Urinary bladder (tissue), 4 donors: Measurements from ENCODE around the gene RNF182. TPM values are rescaled to one million over a fixed set of nuclear protein-coding genes. Genes with fewer than 3 reads are reported as not detected.

Source experiments
- DNase-seq: peaks from one replicate; pipeline ENCODE4 v3.0.0-alpha.2; 2015; ENCODE audit errors: extremely low spot score
- H3K27ac ChIP-seq: one replicate; pipeline ENCODE4 v1.5.1; 2013; ENCODE audit warnings: low read depth, mild to moderate bottlenecking, moderate library complexity
- H3K36me3 ChIP-seq: one replicate; pipeline ENCODE4 v1.6.1; 2013; ENCODE audit warnings: mild to moderate bottlenecking, moderate library complexity; ENCODE audit not compliant: insufficient read depth
- H3K4me1 ChIP-seq: one replicate; pipeline ENCODE4 v1.6.1; 2013; ENCODE audit warnings: mild to moderate bottlenecking, moderate library complexity; ENCODE audit not compliant: insufficient read depth
- H3K4me3 ChIP-seq: one replicate; pipeline ENCODE4 v1.5.1; 2013; ENCODE audit warnings: low read depth, low read length
- WGBS: extraction: QIAGEN DNeasy Blood & Tissue Kit; methylation state at CpG from one replicate; pipeline ENCODE4 v1.1.7; 2013; 5-methylcytosine and 5-hydroxymethylcytosine counted together
- polyA plus RNA-seq: library from polyadenylated mRNA; stranded (reverse); fragments of 200-250 nt; gene quantifications from one replicate; pipeline ENCODE4 v1.2.3, GENCODE V29; 2013
- total RNA-seq: library from RNA; depleted of rRNA; stranded (reverse); fragments of >200 nt; gene quantifications from one replicate; pipeline ENCODE4 v1.2.3, GENCODE V29; 2014
- donor health status: healthy with polysubstance abuse.
- donor health status: healthy.

The RNF182 gene
- total and polyA plus RNA-seq, 2 donors = 0.19 to 0.90 TPM

DNA sequence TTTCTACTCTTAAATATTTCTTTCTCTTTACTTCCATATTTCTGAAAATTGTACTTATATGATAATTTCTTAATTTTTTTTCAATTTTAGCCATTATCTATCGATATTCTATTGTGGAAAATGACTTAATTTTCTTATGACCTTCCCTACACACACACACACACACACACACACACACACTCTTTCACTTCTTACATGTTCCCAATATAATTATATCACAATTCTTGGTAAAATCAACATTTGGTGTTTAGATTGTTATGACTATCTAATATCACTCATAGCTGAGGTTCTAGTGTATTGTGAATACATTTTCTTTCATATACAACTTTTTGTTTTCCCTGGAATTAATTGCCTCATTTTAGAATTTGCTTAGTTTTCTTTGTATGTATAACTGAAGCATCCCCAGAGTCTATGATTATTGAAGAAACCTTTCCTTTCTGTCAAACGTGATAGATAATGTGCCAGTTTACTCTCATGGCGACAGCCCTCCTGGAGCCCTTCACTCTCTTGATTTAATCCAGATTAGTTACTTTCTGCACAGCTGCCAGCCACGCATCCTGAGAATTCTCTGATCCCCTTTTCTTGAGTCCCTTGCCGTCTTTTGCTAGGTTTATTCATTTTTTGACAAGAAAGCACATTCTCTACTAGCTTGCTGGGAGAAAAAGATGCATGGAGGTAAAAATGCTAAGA, 63.4 kb downstream of the RNF182 start:
- Histone ChIP-seq H3K36me3 (no peaks in the 10 kb centered on the region), H3K27ac (no peak overlapping the region), H3K4me3 (no peak overlapping the region), H3K4me1 (no peaks in the 10 kb centered on the region)
- 66% methylated on average over 5 of the region's 5 CpGs for WGBS
- DNase-seq = no peak

DNA sequence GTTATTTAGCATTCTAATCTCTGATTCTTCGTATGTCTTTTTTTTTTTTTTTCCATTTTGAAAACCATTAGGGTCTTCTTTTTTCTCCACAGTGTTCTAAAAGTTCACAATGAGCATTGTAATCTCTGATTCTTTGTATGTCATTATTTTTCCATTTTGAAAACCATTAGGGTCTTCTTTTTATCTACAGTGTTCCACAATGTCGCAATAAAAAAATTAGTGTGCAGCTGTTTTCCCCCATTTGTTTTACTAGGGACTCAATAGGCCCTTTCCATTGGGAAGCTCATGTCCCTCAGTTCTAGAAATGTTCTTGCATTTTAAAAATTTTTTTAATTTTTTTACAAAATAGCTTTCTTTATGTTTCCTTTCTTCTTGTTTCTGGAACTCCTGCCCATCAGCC, 64.2 kb downstream of the RNF182 start:
- DNase-seq = no peak
- H3K36me3 ChIP-seq = no peaks in the 10 kb centered on the region
- no peak overlapping the region for H3K4me3 ChIP-seq
- H3K4me1 ChIP-seq = no peaks in the 10 kb centered on the region
- 85% methylated on average over 2 of the region's 2 CpGs for WGBS
- no peak overlapping the region for H3K27ac ChIP-seq

DNA sequence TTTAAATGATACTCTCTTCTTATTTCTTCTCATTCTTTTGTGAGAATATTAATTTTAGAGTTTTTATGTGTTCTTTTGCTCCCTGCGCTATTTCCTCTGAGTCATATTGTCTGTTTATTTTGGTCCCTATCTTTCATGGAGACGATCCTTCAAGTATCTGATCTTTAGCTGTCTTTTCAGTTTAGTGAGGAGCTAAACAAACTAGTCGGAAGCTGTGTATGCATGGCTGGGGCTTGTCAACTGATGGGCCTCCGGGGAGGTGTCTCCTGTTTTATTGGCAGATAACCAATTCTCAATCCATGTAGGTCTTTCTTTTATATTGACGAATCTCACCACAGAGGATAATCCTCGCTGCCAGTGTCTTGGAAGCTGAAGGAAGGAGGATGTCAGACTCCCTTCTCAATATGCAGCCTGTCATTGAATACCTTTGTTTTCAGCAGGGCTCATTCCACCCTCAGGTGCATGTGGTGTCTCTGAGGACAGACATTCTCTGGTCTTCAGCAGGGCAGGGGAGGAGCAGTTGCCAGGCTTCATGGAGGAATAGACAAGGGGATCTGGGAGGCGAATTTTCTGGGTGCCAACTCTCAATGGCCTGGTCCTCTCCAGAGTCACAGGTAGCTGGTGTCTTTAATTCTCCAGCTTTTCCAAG, 64.9 kb downstream of the RNF182 start:
- H3K4me1 ChIP-seq = no peaks in the 10 kb centered on the region
- 43% methylated on average over 7 of the region's 7 CpGs for WGBS
- no peak for DNase-seq
- no peaks in the 10 kb centered on the region for H3K36me3 ChIP-seq
- H3K4me3 ChIP-seq = no peak overlapping the region
- H3K27ac ChIP-seq = no peak overlapping the region

DNA sequence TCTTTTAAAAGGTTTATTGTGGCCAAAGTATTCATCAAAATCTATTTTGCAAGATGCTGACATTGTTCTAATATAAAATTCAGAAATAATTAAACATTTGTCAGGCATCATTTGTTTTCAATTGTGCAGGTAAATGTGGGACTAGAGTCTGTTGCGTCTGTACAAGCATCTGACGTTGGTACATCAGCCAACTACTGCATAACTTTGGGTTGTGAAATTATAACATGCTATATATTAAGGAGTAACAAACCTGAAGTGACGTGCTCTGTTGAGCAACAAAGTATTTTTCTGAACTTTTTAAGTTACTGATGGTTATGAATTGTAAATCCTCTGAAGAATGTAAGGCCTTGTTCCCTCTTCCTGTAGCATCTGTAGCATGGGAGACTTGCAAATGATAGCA, 66.0 kb downstream of the RNF182 start:
- no peaks in the 10 kb centered on the region for H3K4me1 ChIP-seq
- 68% methylated on average over 3 of the region's 3 CpGs for WGBS
- H3K4me3 ChIP-seq = no peak overlapping the region
- no peak for DNase-seq
- H3K36me3 ChIP-seq = no peaks in the 10 kb centered on the region
- H3K27ac ChIP-seq = no peak overlapping the region

DNA sequence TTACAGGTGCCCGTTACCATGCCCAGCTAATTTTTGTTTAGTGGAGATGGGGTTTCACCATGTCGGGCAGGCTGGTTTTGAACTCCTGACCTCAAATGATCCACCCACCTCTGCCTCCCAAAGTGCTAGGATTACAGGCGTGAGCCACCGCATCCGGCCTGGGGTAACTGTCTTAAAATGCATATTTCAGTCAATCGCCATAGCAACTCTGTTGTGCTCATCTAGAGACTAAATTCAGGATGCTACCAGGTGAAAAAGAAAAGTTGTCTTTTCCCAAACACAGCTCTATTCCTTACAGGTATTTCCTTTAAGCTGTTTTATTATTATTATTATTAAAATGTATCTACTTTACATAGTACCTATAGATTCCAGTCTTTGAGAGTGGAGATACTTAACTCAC, 66.6 kb downstream of the RNF182 start:
- H3K4me3 ChIP-seq = no peak overlapping the region
- no peaks in the 10 kb centered on the region for H3K36me3 ChIP-seq
- no peaks in the 10 kb centered on the region for H3K4me1 ChIP-seq
- DNase-seq = no peak
- no peak overlapping the region for H3K27ac ChIP-seq
- 90% methylated on average over 6 of the region's 6 CpGs for WGBS

DNA sequence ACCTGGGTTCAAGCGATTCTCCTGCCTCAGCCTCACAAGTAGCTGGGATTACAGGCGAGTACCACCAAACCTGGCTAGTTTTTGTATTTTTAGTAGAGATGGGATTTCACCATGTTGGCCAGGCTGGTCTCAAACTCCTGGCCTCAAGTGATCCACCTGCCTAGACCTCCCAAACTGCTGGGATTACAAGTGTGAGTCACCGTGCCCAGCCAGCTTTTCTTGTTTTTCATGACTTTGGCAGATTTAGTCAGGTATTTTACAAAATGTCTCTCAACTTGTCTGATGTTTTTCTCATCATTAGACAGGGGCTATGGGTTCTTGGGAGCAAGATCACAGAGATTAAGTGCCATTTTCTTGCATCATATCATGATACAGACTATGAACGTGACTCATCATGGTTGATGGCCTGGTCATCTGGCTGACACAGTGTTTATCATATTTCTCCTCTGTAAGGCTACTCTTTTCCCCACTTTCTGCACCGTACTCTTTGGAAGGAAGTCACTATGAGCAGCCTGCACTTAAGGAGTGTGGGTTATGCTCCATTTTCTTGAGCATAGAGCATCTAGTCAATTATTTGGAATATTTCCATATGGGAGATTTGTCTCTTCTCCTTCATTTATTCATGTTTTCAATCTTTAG, 67.8 kb downstream of the RNF182 start:
- Histone ChIP-seq H3K4me1 (no peaks in the 10 kb centered on the region), H3K27ac (no peak overlapping the region), H3K4me3 (no peak overlapping the region), H3K36me3 (no peaks in the 10 kb centered on the region)
- no peak for DNase-seq
- 86% methylated on average over 5 of the region's 5 CpGs for WGBS

DNA sequence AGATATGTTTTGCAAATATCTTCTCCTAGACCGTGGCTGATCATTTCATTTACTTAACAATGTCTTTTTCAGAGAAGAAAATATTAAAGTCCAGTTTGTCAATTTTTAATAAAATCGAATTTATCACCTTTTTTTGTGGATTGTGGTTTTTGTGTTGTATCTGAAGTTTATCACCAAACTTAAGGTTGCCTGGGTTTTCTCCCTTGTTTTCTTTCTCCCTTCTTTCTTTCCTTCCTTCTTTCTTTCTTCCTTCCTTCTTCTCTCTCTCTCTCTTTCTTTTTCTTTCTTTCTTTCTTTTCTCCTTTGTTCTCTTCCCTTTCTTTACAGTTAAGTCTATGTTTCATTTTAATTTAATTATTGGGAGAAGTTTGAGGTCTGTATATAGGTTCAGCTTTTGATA, 68.7 kb downstream of the RNF182 start:
- DNase-seq = no peak
- no peaks in the 10 kb centered on the region for H3K36me3 ChIP-seq
- WGBS = 42% methylated on average over 2 of the region's 2 CpGs

DNA sequence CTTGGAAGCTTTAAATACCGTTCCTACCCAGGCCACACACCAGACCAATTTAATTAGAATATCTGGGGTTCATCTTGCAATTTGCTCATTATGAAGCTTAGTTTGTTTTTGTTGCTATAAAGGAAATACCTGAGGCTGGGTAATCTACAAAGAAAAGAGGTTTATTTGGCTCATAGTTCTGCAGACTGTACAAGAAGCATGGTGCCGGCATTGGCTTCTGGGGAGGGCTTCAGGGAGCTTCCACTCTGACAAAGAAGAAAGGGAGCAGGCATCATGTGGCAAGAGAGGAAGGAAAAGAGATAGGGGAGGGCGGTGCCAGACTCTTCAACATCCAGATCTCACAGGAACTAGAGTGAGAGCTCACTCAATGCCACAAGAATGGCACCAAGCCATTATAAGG, 73.6 kb downstream of the RNF182 start:
- Histone ChIP-seq H3K27ac (no peak overlapping the region), H3K4me1 (no peaks in the 10 kb centered on the region), H3K36me3 (no peaks in the 10 kb centered on the region), H3K4me3 (no peak overlapping the region)
- no peak for DNase-seq
- 79% methylated on average over 3 of the region's 3 CpGs for WGBS

More for the DNA sequence above, 68.7 kb downstream of the RNF182 start:
- no peak overlapping the region for H3K4me3 ChIP-seq
- no peaks in the 10 kb centered on the region for H3K4me1 ChIP-seq
- H3K27ac ChIP-seq = no peak overlapping the region

DNA sequence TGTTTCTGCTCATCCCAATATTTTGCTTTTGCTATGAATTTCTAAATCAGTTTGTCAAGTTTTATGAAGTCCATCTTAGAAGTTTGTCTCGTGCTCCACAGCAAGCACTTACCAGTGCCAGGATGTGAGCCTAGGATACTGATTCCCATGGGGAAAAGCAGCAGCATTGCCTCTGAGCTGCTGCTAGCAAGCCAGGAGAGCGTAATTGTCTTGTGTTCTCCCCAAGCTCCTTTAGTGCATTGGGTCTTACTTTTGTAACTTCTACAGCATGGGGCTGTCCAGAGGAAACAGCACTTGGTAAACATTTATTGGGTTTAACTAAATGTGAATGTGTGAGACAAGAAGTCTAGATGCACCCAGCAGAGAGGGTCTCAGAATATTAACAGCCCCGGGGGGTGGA, 76.1 kb downstream of the RNF182 start:
- H3K4me1 ChIP-seq = no peaks in the 10 kb centered on the region
- H3K4me3 ChIP-seq = no peak overlapping the region
- DNase-seq = no peak
- 69% methylated on average over 3 of the region's 3 CpGs for WGBS
- no peak overlapping the region for H3K27ac ChIP-seq
- no peaks in the 10 kb centered on the region for H3K36me3 ChIP-seq

DNA sequence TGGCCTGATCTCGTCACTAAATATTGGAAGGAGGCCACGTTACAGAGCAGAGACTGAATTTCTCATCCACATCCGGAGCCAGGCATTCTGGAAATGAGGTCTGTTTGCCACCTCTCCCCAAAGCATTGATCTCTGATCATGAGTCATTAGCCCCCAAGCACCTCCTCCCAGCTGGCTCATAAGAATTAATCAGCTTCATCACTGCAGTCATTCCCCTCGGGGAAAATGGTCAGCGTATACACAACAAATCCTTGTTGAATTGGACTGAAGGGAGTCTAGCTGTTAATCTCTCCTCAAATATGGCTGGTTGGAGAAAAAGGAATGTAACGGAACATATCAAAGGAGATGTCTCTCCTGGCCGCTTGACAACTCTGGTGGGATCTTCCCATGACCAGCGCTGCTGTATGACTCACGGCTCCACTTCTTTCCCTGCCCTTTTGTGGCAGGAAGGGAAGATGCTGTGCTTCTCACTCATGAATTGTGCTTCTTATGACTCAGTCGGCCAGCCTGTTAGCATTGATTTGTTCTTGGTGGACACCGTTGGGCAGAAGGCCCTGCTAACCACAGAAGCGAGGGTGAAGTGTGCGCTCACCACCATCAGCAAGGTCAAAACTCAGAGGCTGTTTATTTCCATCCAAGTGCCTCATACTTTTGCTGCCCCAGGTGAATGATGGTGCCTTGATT, 76.7 kb downstream of the RNF182 start:
- Histone ChIP-seq H3K4me3 (no peak overlapping the region), H3K36me3 (no peaks in the 10 kb centered on the region), H3K4me1 (no peaks in the 10 kb centered on the region), H3K27ac (no peak overlapping the region)
- DNase-seq = no peak
- 70% methylated on average over 13 of the region's 13 CpGs for WGBS

DNA sequence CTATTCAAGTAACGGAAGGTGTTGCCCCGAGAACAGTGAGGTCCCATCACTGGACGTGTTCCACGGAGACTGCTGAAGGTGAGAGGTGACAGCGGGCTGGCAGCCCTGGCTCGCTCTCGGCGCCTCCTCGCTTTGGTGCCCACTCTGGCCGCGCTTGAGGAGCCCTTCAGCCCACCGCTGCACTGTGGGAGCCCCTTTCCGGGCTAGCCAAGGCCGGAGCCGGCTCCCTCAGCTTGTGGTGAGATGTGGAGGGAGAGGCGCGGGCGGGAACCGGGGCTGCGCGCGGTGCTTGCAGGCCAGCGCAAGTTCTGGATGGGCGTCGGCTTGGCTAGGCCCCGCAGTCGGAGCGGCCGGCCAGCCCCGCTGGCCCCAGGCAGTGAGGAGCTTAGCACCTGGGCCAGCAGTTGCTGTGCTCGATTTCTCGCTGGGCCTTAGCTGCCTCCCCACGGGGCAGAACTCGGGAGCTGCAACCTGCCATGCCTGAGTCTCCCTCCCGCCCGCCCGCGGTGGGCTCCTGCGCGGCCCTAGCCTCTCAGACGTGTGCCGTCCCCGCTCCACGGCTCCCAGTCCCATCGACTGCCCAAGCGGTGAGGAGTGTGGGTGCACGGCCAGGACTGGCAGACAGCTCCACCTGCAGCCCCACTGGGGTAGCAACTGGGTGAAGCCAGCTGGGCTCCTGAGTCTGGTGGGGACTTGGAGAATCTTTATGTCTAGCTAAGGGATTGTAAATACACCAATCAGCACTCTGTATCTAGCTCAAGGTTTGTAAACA, 77.6 kb downstream of the RNF182 start:
- no peak for DNase-seq
- WGBS = 97% methylated on average over 46 of the region's 47 CpGs

DNA sequence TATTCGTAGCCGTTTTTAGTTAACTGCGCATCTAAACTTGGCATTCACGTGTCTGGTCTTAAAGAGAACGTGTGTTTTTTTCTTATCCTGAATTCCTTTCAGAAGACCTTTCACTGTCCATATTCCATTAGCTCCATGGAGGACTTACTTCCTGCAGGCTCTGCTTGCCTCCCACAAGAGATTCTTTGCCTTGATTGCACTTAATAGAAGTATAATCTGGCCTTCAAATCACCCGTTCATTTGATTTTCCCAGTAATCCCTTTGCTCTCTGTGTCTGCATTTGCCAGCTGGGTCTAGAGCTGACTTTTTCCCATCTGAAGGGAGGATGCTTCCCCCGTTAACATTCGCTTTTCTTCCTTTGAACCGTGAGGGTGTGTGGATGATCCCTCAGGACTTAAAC, 79.5 kb downstream of the RNF182 start:
- 75% methylated on average over 9 of the region's 9 CpGs for WGBS
- H3K4me3 ChIP-seq = no peak overlapping the region
- H3K27ac ChIP-seq = no peak overlapping the region
- no peaks in the 10 kb centered on the region for H3K4me1 ChIP-seq
- H3K36me3 ChIP-seq = no peaks in the 10 kb centered on the region
- DNase-seq = no peak

More for the DNA sequence above, 77.6 kb downstream of the RNF182 start:
- Histone ChIP-seq H3K4me1 (no peaks in the 10 kb centered on the region), H3K4me3 (no peak overlapping the region), H3K27ac (no peak overlapping the region), H3K36me3 (no peaks in the 10 kb centered on the region)

DNA sequence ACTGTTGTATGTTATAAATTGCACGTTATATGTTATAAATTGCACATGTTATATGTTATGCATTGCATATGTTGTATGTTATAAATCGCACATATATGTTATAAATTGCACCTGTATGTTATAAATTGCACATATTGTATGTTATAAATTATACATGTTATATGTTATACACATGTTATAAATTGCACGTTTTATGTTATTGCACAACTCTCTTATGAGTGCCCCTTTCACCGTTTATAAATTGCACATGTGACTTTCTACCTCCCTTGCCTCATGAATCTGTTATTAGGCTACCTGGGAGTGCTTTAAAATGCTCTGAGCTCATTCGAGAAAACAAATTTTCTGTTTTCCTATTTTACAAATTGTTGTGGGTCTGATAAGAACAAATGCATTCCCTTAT, 84.1 kb downstream of the RNF182 start:
- Histone ChIP-seq H3K4me3 (no peak overlapping the region), H3K27ac (no peak overlapping the region), H3K4me1 (no peaks in the 10 kb centered on the region), H3K36me3 (no peaks in the 10 kb centered on the region)
- WGBS = 83% methylated on average over 5 of the region's 5 CpGs
- DNase-seq = no peak
